IMR-90 (cell line): ENCODE measurements around the gene CTDSPL. TPM values are rescaled to one million over a fixed set of nuclear protein-coding genes. Genes with fewer than 3 reads are reported as not detected.

Experiments used
- ATAC-seq: fragments of 200-7000 bp; cut with Tn5 transposase; 2 replicates; pipeline ENCODE4 v1.9.1; 2020; ENCODE audit warnings: low read depth, mild to moderate bottlenecking, moderate library complexity
- BruUV-seq: library from RNA; stranded (reverse); fragments of 400-500 nt; replicated peaks from 2 replicates; lab custom pipeline; 2021; lab: Mats Ljungman, UMichigan
- CTCF ChIA-PET: fragments of 300-600 bp; formaldehyde crosslinking; extraction: SDS; loops from one replicate; lab custom pipeline; 2021; ENCODE audit warnings: antibody characterized with exemption; lab: Yijun Ruan, JAX
- POLR2A ChIA-PET: fragments of 300-600 bp; sonication (Branson Sonifier 250); formaldehyde crosslinking; loops from one replicate; lab custom pipeline; 2022; ENCODE audit warnings: antibody characterized with exemption; ENCODE audit not compliant: unreplicated experiment; lab: Charles Lee
- DNase-seq: peaks from one replicate; pipeline ENCODE4 v3.0.0; 2013
- H2AFZ ChIP-seq: replicated peaks from 2 replicates; pipeline ENCODE3; 2013; ENCODE audit warnings: low read length, mild to moderate bottlenecking; ENCODE audit not compliant: poor library complexity
- H2AK5ac ChIP-seq: 2 replicates; pipeline ENCODE4 v1.6.1; 2013; ENCODE audit warnings: low read depth, low read length, inconsistent platforms
- H2AK9ac ChIP-seq: replicated peaks from 2 replicates; pipeline ENCODE3; 2013; ENCODE audit warnings: mild to moderate bottlenecking, low read depth, low read length, moderate library complexity; ENCODE audit not compliant: poor library complexity
- H2BK120ac ChIP-seq: 2 replicates; pipeline ENCODE4 v1.6.1; 2013; ENCODE audit warnings: low read depth, low read length, inconsistent platforms
- H2BK15ac ChIP-seq: 3 replicates; pipeline ENCODE4 v1.6.1; 2013; ENCODE audit warnings: low read depth, low read length, inconsistent platforms
- H2BK20ac ChIP-seq: 2 replicates; pipeline ENCODE4 v1.6.1; 2013; ENCODE audit warnings: low read depth, mild to moderate bottlenecking, inconsistent platforms, low read length, moderate library complexity
- H2BK5ac ChIP-seq: 2 replicates; pipeline ENCODE4 v1.6.1; 2013; ENCODE audit warnings: mild to moderate bottlenecking, low read depth, low read length, inconsistent platforms; ENCODE audit not compliant: poor library complexity, severe bottlenecking
- H3K14ac ChIP-seq: replicated peaks from 2 replicates; pipeline ENCODE4 v1.6.1; 2013; ENCODE audit warnings: low read depth, low read length, inconsistent platforms
- H3K18ac ChIP-seq: 2 replicates; pipeline ENCODE4 v1.6.1; 2013; ENCODE audit warnings: low read depth, low read length, control low read depth
- H3K23ac ChIP-seq: 2 replicates; pipeline ENCODE4 v1.6.1; 2013; ENCODE audit warnings: low read depth, low read length, inconsistent platforms
- H3K27ac ChIP-seq: 2 replicates; pipeline ENCODE4 v1.5.1; 2013; ENCODE audit warnings: mild to moderate bottlenecking, control low read depth, low read length; ENCODE audit not compliant: insufficient read depth
- H3K27me3 ChIP-seq: 2 replicates; pipeline ENCODE4 v1.6.1; 2013; ENCODE audit warnings: low read length; ENCODE audit not compliant: control insufficient read depth, insufficient read depth
- H3K36me3 ChIP-seq: 2 replicates; pipeline ENCODE4 v1.6.1; 2013; ENCODE audit warnings: low read length, mixed read lengths; ENCODE audit not compliant: control insufficient read depth, insufficient read depth
- H3K4ac ChIP-seq: 2 replicates; pipeline ENCODE4 v1.6.1; 2013; ENCODE audit warnings: low read depth, low read length, inconsistent platforms
- H3K4me1 ChIP-seq: 2 replicates; pipeline ENCODE4 v1.6.1; 2013; ENCODE audit warnings: low read length, mixed read lengths; ENCODE audit not compliant: control insufficient read depth, insufficient read depth
- H3K4me2 ChIP-seq: 2 replicates; pipeline ENCODE4 v1.6.1; 2013; ENCODE audit warnings: low read depth, mild to moderate bottlenecking, control low read depth, low read length, moderate library complexity
- H3K4me3 ChIP-seq: 2 replicates; pipeline ENCODE4 v1.5.1; 2013; ENCODE audit warnings: low read depth, mild to moderate bottlenecking, control low read depth, low read length, moderate library complexity; ENCODE audit not compliant: insufficient read depth
- H3K56ac ChIP-seq: 2 replicates; pipeline ENCODE4 v1.6.1; 2013; ENCODE audit warnings: low read length, inconsistent platforms; ENCODE audit not compliant: insufficient read depth; ENCODE audit errors: extremely low read depth
- H3K79me1 ChIP-seq, 2 experiments: 2 replicates each; pipeline ENCODE4 v1.6.1; 2013; ENCODE audit warnings: low read length in 2 of 2, inconsistent platforms in 1 of 2, low read depth in 1 of 2
- H3K9ac ChIP-seq: 2 replicates; pipeline ENCODE4 v1.6.1; 2013; ENCODE audit warnings: low read depth, low read length, control low read depth
- H3K9me1 ChIP-seq: 2 replicates; pipeline ENCODE4 v1.6.1; 2013; ENCODE audit warnings: low read length, inconsistent platforms; ENCODE audit not compliant: insufficient read depth
- H3K9me3 ChIP-seq: 2 replicates; pipeline ENCODE4 v1.6.1; 2013; ENCODE audit warnings: low read length; ENCODE audit not compliant: control insufficient read depth, insufficient read depth
- H4K20me1 ChIP-seq: 2 replicates; pipeline ENCODE4 v1.6.1; 2013; ENCODE audit warnings: low read length, inconsistent platforms; ENCODE audit not compliant: insufficient read depth
- H4K5ac ChIP-seq: 2 replicates; pipeline ENCODE4 v1.6.1; 2013; ENCODE audit warnings: mild to moderate bottlenecking, low read depth, low read length, control low read depth
- H4K8ac ChIP-seq, 2 experiments: 2 replicates each; pipeline ENCODE4 v1.6.1; 2013; ENCODE audit warnings: low read depth in 2 of 2, low read length in 2 of 2, control low read depth in 1 of 2, inconsistent platforms in 1 of 2
- H4K91ac ChIP-seq: 2 replicates; pipeline ENCODE4 v1.6.1; 2013; ENCODE audit warnings: low read depth, low read length, inconsistent platforms; ENCODE audit not compliant: insufficient read depth
- CEBPB ChIP-seq: IDR thresholded peaks from 2 replicates; pipeline ENCODE4 v1.6.1; 2012; ENCODE audit warnings: low read depth, low read length, improper control_type of control experiment
- CHD1 ChIP-seq: IDR thresholded peaks from 2 replicates; pipeline ENCODE4 v1.6.1; 2012; ENCODE audit warnings: low read depth, low read length, improper control_type of control experiment
- FOS ChIP-seq: fragments of 150-350 bp; IDR thresholded peaks from 2 replicates; pipeline ENCODE4 v1.6.1; 2016; ENCODE audit warnings: low read depth, low read length
- MXI1 ChIP-seq: IDR thresholded peaks from 2 replicates; pipeline ENCODE4 v1.6.1; 2012; ENCODE audit warnings: low read depth, mild to moderate bottlenecking, low read length, moderate library complexity, borderline replicate concordance
- POLR2A ChIP-seq: IDR thresholded peaks from 2 replicates; pipeline ENCODE4 v1.6.1; 2012; ENCODE audit warnings: mild to moderate bottlenecking, low read depth, low read length
- RFX5 ChIP-seq: IDR thresholded peaks from 2 replicates; pipeline ENCODE4 v1.8.0; 2012; ENCODE audit warnings: low read depth, mild to moderate bottlenecking, low read length, moderate library complexity
- WGBS, 2 experiments: methylation state at CpG; one replicate each; pipeline versions ENCODE4 v1.1.5 to v1.1.7; 2013; ENCODE audit warnings: missing lambda C conversion rate in 2 of 2; ENCODE audit not compliant: insufficient read length in 1 of 2; ENCODE audit errors: extremely low coverage in 2 of 2; 5-methylcytosine and 5-hydroxymethylcytosine counted together
- dilution Hi-C: fragments of 300-500 bp; cut with HindIII; formaldehyde crosslinking; loops from one replicate; pipeline ENCODE4 v1.14.3; 2018; ENCODE audit warnings: low sequenced_read_pairs; ENCODE audit not compliant: unreplicated experiment
- in situ Hi-C: fragments of 300-500 bp; cut with MboI; formaldehyde crosslinking; loops from 3 replicates; pipeline ENCODE4 v1.14.3; 2019; ENCODE audit warnings: low sequenced_read_pairs, inconsistent platforms, mixed read lengths
- intact Hi-C: fragments of 100-400 bp; cut with micrococcal nuclease; formaldehyde crosslinking; loops from 2 replicates; pipeline ENCODE4 v1.10.0; 2022
- polyA plus RNA-seq, 3 experiments: library from polyadenylated mRNA; depleted of rRNA; stranded (reverse); fragments of >200 nt; gene quantifications; 2 replicates each; pipeline ENCODE4 v1.2.3, GENCODE V29; 2012; ENCODE audit warnings: low replicate concordance in 1 of 3
- total RNA-seq: library from RNA; depleted of rRNA; stranded (reverse); fragments of >200 nt; gene quantifications from 2 replicates; pipeline ENCODE4 v1.2.3, GENCODE V29; 2012

CTDSPL gene
- total and polyA plus RNA-seq, 2 of the 4 experiments (the other 2 are of a cell fraction), result 24.5 to 29.0 TPM

DNA sequence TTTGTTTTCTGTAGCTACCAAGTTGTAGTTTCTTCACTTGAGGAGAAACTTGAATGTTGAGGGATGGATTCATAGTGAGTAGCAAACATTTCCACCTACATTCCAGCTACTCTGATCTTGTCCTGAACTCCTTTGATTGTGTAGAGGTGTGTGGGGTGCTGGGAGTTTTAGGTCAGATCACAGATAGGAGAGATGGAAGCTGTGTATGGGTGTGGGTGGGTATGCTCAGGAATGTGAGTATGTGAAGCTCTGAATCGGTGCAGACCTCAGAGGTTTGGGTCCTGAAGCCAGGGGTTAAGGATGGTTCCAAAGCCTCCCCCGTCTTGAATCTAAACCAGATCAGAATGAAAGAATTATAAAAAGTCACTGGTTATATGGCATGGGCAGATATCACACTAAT is 76.3 kb downstream of the CTDSPL start:
- Histone ChIP-seq H3K18ac (no peak overlapping the region), H4K8ac (peak overlapping the region in 1 of 2 experiments; percentile 7; a peak in 1 of 4 replicates), H3K56ac (no peak overlapping the region), H3K23ac (peak overlapping the region; percentile 63; the same call in 1 of the 2 replicates), H3K9me1 (peaks cover 22% of the 10 kb centered on the region), H4K20me1 (peaks cover 7% of the 10 kb centered on the region; the same call in 1 of the 2 replicates), H3K4me1 (peaks cover 16% of the 10 kb centered on the region), H2AK5ac (peak overlapping the region; percentile 46), H2AFZ (no peak overlapping the region), H2BK20ac (peak overlapping the region; percentile 28; the same call in 1 of the 2 replicates), H3K27ac (no peak overlapping the region; the same call in 1 of the 2 replicates), H3K27me3 (no peaks in the 10 kb centered on the region), H4K91ac (no peak overlapping the region; the same call in 1 of the 2 replicates), H3K4me3 (no peak overlapping the region), H2BK5ac (no peak overlapping the region), H2BK120ac (peak overlapping the region; percentile 87), H3K14ac (peak overlapping the region; percentile 55; the same call in 1 of the 2 replicates), H4K5ac (no peak overlapping the region), H3K4me2 (no peak overlapping the region), H3K9ac (no peak overlapping the region), H3K79me1 (peaks cover 36 to 70% of the 10 kb centered on the region in 2 experiments), H3K36me3 (no peaks in the 10 kb centered on the region), H3K4ac (peak overlapping the region; percentile 71), H3K9me3 (no peaks in the 10 kb centered on the region), H2AK9ac (no peak overlapping the region), H2BK15ac (peak overlapping the region; percentile 62; the same call in 1 of the 3 replicates)
- in situ Hi-C loops, result no loop called here
- ATAC-seq (no peak), DNase-seq (no peak)
- dilution Hi-C loops, result no loop called here
- intact Hi-C loops, result no loop called here
- ChIA-PET CTCF (interaction anchor here (0.6 kb wide), 1 partner anchor 59 kb away, joined by 3 read pairs; no protein-coding TSS in a partner anchor), POLR2A (no interaction called here)
- no CpG with 5 or more reads among the region's 2 CpGs for WGBS, 2 experiments
- TF ChIP-seq CEBPB (no peak), RFX5 (no peak), FOS (no peak), MXI1 (no peak), CHD1 (no peak), POLR2A (no peak)
- no TSS peak for BruUV-seq
